ENCODE data around the gene NADK2. TPM values are rescaled to one million over a fixed set of nuclear protein-coding genes. Genes with fewer than 3 reads are reported as not detected.

The NADK2 gene
- total RNA-seq, 2 experiments from 2014 or later, result 10.3 to 12.4 TPM

DNA sequence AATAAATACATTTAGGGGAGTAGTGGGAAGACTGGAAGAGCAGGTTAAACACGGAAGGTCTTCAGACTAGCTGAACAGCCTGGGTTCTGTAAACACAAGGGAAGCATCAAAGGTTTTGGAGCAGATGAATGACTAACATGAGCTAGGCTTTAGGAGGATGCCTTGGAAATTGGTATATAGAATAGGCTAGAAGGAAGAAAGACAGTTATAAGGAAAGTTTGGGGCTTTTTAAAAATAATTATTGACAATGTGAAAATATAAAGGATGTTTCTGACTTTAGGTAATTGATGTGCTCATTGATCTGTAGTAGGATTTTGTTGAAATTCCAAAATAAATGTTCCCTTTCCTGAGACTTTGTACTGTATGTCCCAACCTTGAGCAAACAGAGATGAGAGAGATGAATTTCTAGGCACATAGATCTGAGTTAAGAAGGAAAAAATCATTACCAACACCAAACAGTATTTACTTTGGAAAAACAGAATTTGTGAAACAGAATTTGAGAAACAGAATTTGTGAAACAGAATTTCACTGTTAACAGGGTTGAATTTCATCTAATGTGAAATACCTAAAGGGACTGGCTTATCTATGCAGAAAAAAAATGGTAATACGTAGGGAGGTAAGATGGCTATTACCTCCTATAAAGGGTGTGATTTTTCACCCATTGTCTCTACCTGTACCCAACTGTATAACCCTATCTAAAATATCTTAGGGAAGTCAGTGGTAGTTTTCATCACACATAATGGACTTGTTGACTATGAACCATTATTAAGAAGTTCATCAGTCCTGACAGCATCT lies 61.0 kb downstream of the NADK2 start:
- Mint-ChIP-seq H3K27ac (no peak overlapping the region), H3K27me3 (no peaks in the 10 kb centered on the region), H3K36me3 (ENCODE audit: low read depth) (peaks cover 74% of the 10 kb centered on the region), H3K4me1 (no peaks in the 10 kb centered on the region), H3K4me3 (no peak overlapping the region), H3K9me3 (no peaks in the 10 kb centered on the region)
- POLR2A ChIA-PET, result no interaction called here
- CTCF ChIA-PET, result no interaction called here
- no peak for DNase-seq

DNA sequence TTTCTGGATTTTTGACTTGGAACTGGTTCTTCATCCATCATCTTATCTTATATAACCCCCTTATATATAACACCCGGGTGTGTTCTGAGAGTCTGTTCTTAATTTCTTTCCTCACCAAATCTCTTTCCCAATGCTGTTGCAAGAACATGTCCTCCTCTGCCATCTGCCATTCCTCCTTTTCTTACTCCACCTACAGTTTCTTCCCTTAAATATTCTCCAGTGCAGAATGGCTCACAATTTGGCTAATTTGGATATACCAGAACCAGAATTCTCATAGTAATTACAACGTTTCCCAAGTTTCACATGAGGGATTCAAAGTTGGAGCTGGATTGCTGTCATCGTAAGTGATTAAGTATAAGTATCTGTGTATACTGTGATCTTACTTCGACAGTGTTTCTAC lies 61.8 kb downstream of the NADK2 start:
- H3K4me3 Mint-ChIP-seq, result no peak overlapping the region
- CTCF ChIA-PET, result no interaction called here

DNA sequence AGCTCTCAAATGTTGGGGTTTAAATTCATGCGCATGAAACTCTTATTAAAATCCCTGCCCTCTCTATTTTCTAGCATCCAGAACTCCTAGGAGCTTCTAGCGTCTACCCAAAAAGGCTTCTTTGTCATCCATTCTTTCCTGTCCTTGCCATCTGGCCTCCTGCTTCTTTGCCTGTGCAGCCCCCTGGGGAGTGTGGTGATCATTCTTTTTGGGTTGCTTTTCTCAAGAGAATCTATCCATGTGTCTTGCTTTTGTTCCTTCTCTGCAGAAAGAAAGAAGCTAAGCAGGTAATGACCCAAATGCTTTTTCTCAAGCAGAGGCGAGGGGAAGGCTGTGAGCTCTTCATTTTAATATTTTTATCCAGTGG lies 63.2 kb downstream of the NADK2 start:
- H3K9me3 Mint-ChIP-seq, result no peaks in the 10 kb centered on the region
- no peak for DNase-seq
- no peaks in the 10 kb centered on the region for H3K4me1 Mint-ChIP-seq
- ChIA-PET POLR2A (no interaction called here), CTCF (interaction anchor here (1.1 to 1.2 kb wide), 2 partner anchors 18 to 24 kb away, joined by 3 read pairs; no protein-coding TSS in a partner anchor)
- H3K27ac Mint-ChIP-seq, result no peak overlapping the region
- no peak overlapping the region for H3K4me3 Mint-ChIP-seq
- no peaks in the 10 kb centered on the region for H3K27me3 Mint-ChIP-seq
- H3K36me3 Mint-ChIP-seq (ENCODE audit: low read depth), result peaks cover 77% of the 10 kb centered on the region

More for the DNA sequence above, 61.8 kb downstream of the NADK2 start:
- Mint-ChIP-seq H3K4me1 (no peaks in the 10 kb centered on the region), H3K36me3 (ENCODE audit: low read depth) (peaks cover 72% of the 10 kb centered on the region), H3K27ac (no peak overlapping the region), H3K9me3 (no peaks in the 10 kb centered on the region), H3K27me3 (no peaks in the 10 kb centered on the region)
- POLR2A ChIA-PET, result no interaction called here
- no peak for DNase-seq

GRCh38 chr5:36177715-36178523 lies 63.8 kb downstream of the NADK2 start:
- POLR2A ChIA-PET, result no interaction called here
- Mint-ChIP-seq H3K4me3 (no peak overlapping the region), H3K4me1 (no peaks in the 10 kb centered on the region), H3K27ac (no peak overlapping the region), H3K9me3 (no peaks in the 10 kb centered on the region), H3K36me3 (ENCODE audit: low read depth) (peaks cover 81% of the 10 kb centered on the region), H3K27me3 (no peaks in the 10 kb centered on the region)
- no peak for DNase-seq
- CTCF ChIA-PET, result interaction anchor here (1.1 to 1.2 kb wide), 2 partner anchors 18 to 25 kb away, joined by 3 read pairs; no protein-coding TSS in a partner anchor

DNA sequence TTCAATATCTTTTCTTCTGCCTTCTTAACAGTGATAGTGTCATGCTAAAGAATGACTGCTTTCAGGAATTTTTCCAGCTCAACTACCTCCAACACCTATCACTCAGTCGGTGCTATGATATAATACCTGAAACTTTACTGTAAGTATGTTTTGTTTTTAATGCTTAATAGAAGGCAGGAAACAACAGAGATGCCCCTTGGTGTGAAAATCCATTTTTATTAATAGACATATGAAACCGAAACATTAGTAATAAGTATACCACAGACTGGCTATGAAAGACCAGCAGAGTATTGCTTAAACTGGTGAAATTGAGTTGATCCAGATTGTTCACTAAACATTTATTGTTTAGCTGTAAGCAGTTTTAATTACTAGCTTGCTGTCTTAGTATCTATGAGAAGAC lies 64.6 kb downstream of the NADK2 start:
- no peak overlapping the region for H3K4me3 Mint-ChIP-seq
- H3K27me3 Mint-ChIP-seq, result no peaks in the 10 kb centered on the region
- no peak overlapping the region for H3K27ac Mint-ChIP-seq
- no peaks in the 10 kb centered on the region for H3K4me1 Mint-ChIP-seq
- POLR2A ChIA-PET, result no interaction called here
- CTCF ChIA-PET, result no interaction called here
- no peaks in the 10 kb centered on the region for H3K9me3 Mint-ChIP-seq
- peaks cover 75% of the 10 kb centered on the region for H3K36me3 Mint-ChIP-seq (ENCODE audit: low read depth)
- no peak for DNase-seq

DNA sequence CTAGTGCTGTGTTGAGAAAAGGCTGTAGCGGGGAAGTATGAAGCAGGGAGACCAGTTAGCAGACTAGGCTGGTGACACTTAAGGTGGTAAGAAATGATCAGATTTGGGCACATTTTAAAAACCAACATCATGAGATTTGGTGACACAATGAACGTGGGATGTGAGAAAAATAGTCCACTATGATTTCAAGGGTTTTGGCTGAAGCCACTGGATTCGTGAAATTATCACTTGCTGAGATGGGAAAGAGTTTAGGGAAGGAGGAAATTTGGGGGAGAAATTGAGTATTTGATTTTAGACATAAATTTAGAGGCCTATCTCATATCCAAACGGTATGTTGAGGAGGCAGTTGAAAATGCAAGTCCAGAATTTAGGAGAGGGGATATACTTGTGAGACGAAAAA lies 66.7 kb downstream of the NADK2 start:
- ChIA-PET CTCF (no interaction called here), POLR2A (no interaction called here)
- H3K4me1 Mint-ChIP-seq, result no peaks in the 10 kb centered on the region
- peaks cover 65% of the 10 kb centered on the region for H3K36me3 Mint-ChIP-seq (ENCODE audit: low read depth)
- no peak overlapping the region for H3K27ac Mint-ChIP-seq
- DNase-seq, result no peak
- no peaks in the 10 kb centered on the region for H3K9me3 Mint-ChIP-seq
- H3K27me3 Mint-ChIP-seq, result no peaks in the 10 kb centered on the region
- H3K4me3 Mint-ChIP-seq, result no peak overlapping the region

DNA sequence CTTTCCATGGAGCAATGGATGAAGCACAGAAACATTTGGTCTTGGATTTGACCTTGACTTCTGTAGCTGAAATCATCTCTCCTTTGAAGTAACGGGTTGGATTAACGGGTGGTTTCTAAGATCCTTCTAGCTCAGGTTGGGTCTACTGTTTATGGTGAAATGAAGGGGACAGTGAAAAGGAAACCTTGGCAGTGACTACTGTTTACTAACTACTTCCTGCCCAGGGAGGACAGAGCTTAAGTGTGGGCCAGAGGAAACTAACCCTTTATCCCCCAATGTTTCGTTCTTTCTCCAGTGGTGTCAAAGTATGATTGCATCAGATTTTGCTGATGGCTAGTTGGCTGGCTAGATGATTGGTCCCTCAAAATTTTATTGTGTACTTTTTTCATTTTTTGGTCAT lies 67.6 kb downstream of the NADK2 start:
- Mint-ChIP-seq H3K27me3 (no peaks in the 10 kb centered on the region), H3K27ac (no peak overlapping the region), H3K4me1 (peaks cover 3% of the 10 kb centered on the region), H3K9me3 (no peaks in the 10 kb centered on the region), H3K4me3 (no peak overlapping the region), H3K36me3 (ENCODE audit: low read depth) (peaks cover 66% of the 10 kb centered on the region)
- ChIA-PET POLR2A (no interaction called here), CTCF (no interaction called here)
- no peak for DNase-seq

DNA sequence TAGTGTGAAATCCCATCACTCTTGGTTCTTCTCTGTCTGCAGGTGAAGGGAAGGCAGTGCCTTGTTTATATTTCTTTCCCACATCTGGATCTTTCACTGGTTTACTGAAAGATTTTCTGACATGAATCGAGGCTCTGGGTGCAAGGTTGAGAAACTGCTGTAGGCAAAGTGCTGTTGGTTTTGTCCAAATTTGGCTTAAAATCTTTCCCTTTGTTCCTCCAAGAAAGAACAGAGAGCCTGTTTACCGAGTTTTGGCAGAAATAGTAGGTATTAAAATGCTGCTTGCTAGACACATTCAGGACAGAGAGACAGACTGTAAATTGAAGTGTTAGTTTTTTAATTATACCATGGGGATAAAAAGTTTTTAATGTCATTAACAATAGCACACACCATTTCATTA lies 68.3 kb downstream of the NADK2 start:
- DNase-seq, result no peak
- ChIA-PET POLR2A (no interaction called here), CTCF (no interaction called here)
- H3K4me3 Mint-ChIP-seq, result no peak overlapping the region
- peaks cover 66% of the 10 kb centered on the region for H3K36me3 Mint-ChIP-seq (ENCODE audit: low read depth)
- no peaks in the 10 kb centered on the region for H3K9me3 Mint-ChIP-seq
- H3K27me3 Mint-ChIP-seq, result no peaks in the 10 kb centered on the region
- H3K4me1 Mint-ChIP-seq, result peaks cover 9% of the 10 kb centered on the region
- H3K27ac Mint-ChIP-seq, result no peak overlapping the region

GRCh38 chr5:36172599-36172998 lies 69.1 kb downstream of the NADK2 start:
- no peaks in the 10 kb centered on the region for H3K9me3 Mint-ChIP-seq
- POLR2A ChIA-PET, result no interaction called here

GRCh38 chr5:36170832-36171424 lies 70.8 kb downstream of the NADK2 start:
- Mint-ChIP-seq H3K4me3 (no peak overlapping the region), H3K27ac (no peak overlapping the region), H3K9me3 (no peaks in the 10 kb centered on the region), H3K27me3 (no peaks in the 10 kb centered on the region), H3K36me3 (ENCODE audit: low read depth) (peaks cover 70% of the 10 kb centered on the region), H3K4me1 (peaks cover 17% of the 10 kb centered on the region)
- no peak for DNase-seq
- ChIA-PET POLR2A (no interaction called here), CTCF (interaction anchor here (1.3 kb wide), 1 partner anchor 11 kb away, joined by 4 read pairs; no protein-coding TSS in a partner anchor)

More at GRCh38 chr5:36172599-36172998, 69.1 kb downstream of the NADK2 start:
- Mint-ChIP-seq H3K27ac (no peak overlapping the region), H3K4me1 (peaks cover 17% of the 10 kb centered on the region), H3K36me3 (ENCODE audit: low read depth) (peaks cover 68% of the 10 kb centered on the region), H3K4me3 (no peak overlapping the region), H3K27me3 (no peaks in the 10 kb centered on the region)
- CTCF ChIA-PET, result no interaction called here
- no peak for DNase-seq

- no peak for DNase-seq
- ChIA-PET POLR2A (no interaction called here), CTCF (no interaction called here)
- no peaks in the 10 kb centered on the region for H3K9me3 Mint-ChIP-seq
- peaks cover 62% of the 10 kb centered on the region for H3K36me3 Mint-ChIP-seq (ENCODE audit: low read depth)
- H3K27me3 Mint-ChIP-seq, result no peaks in the 10 kb centered on the region
- peak overlapping the region; percentile 17 for H3K27ac Mint-ChIP-seq
- H3K4me3 Mint-ChIP-seq, result no peak overlapping the region
- peaks cover 17% of the 10 kb centered on the region for H3K4me1 Mint-ChIP-seq
Measured at GRCh38 chr5:36168737-36169136, 73.0 kb downstream of the NADK2 start.

GRCh38 chr5:36164461-36164860 lies 77.3 kb downstream of the NADK2 start:
- CTCF ChIA-PET, result interaction anchor here (0.6 to 1.4 kb wide), 3 partner anchors 13 to 1245 kb away, joined by 3 to 4 read pairs (median 3); partner anchors contain the start of genes LMBRD2 and SKP2
- H3K4me1 Mint-ChIP-seq, result peaks cover 38% of the 10 kb centered on the region
- no peaks in the 10 kb centered on the region for H3K27me3 Mint-ChIP-seq

More at GRCh38 chr5:36164461-36164860, 77.3 kb downstream of the NADK2 start:
- peaks cover 67% of the 10 kb centered on the region for H3K36me3 Mint-ChIP-seq (ENCODE audit: low read depth)
- H3K27ac Mint-ChIP-seq, result no peak overlapping the region
- H3K4me3 Mint-ChIP-seq, result no peak overlapping the region
- DNase-seq, result no peak
- no peaks in the 10 kb centered on the region for H3K9me3 Mint-ChIP-seq
- POLR2A ChIA-PET, result no interaction called here

Data from activated CD4-positive, alpha-beta T cell treated with anti-CD3 and anti-CD28 coated beads, Interleukin-2, amount 10 ng/mL, durations not matched to agents 7 days and 5 days (primary cell).